ENCODE measurements around the gene RASSF1. TPM values are rescaled to one million over a fixed set of nuclear protein-coding genes. Genes with fewer than 3 reads are reported as not detected.
A peak's percentile ranks its signal among the peaks of the same experiment; 100 is the strongest.

The RASSF1 gene
- total and polyA plus RNA-seq, 4 donors = 33.6 to 43.2 (median 41.9) TPM

DNA sequence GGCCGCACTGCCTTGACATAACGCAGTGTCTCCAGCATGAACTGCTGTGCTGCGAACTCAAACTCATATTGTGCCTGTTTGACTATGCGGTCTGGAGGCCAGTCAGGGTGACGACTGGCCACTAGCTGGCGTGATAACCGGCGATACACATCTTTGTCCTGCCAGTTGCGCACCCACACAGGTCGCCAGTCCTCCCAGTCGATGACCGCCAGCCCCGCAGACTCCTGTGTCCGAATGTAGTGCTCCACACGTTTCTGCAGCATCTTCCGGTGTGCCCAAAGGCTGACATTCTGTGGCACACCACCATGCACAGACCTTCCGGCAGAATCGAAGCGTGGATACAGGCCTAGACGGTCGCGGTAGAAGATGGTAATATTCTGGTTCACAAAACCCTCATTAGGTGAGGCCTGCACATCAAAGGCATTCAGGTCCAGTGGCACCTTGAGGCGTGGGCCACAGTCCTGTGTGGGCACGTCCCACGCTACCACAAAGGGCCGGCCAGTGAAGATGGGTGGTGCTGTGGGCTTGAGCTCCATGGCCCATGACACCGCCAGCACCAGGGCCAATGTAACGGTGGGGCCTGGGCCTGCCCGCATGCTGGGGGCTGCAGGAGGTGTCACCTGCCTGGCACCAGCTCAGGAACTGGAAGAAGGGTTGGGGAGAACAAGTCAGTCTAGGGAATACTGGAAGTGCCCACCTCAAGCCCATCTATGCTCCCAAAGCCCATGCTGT lies 20.6 kb downstream of the RASSF1 start:
- intact Hi-C loops (cut with DNase I) = no loop called here
- ATAC-seq (ENCODE audit: low FRiP score) (no peak), DNase-seq (peak in 1 of 2 donors; percentile 57)
- Histone ChIP-seq H3K9me3 (ENCODE audit: control insufficient read depth, low read length) (no peaks in the 10 kb centered on the region), H3K36me3 (ENCODE audit: control insufficient read depth in 1 of 2, insufficient read depth in 2 of 2, low read length in 1 of 2) (no peaks in the 10 kb centered on the region), H3K27me3 (ENCODE audit: control insufficient read depth in 1 of 2, insufficient read depth in 2 of 2, low read length in 1 of 2) (no peaks in the 10 kb centered on the region), H3K4me1 (ENCODE audit: control insufficient read depth in 1 of 2, insufficient read depth in 2 of 2, low read length in 2 of 2) (no peaks in the 10 kb centered on the region), H3K4me3 (ENCODE audit: low read length in 2 of 2) (no peak overlapping the region), H3K27ac (ENCODE audit: low read depth in 1 of 2, low read length in 2 of 2) (no peak overlapping the region)
- WGBS, 2 donors = 83% methylated on average over 29 of the region's 29 CpGs

- H3K9me3 ChIP-seq (ENCODE audit: control insufficient read depth, low read length) = no peaks in the 10 kb centered on the region
- H3K4me3 ChIP-seq (ENCODE audit: low read length in 2 of 2) = no peak overlapping the region
- no peaks in the 10 kb centered on the region for H3K27me3 ChIP-seq (ENCODE audit: control insufficient read depth in 1 of 2, insufficient read depth in 2 of 2, low read length in 1 of 2)
- intact Hi-C loops (cut with DNase I) = no loop called here
- ATAC-seq (ENCODE audit: low FRiP score) (no peak), DNase-seq (peak in 1 of 2 donors; percentile 41)
- 90 to 94% methylated on average over 16 of the region's 16 CpGs for WGBS, 2 donors
- H3K36me3 ChIP-seq (ENCODE audit: control insufficient read depth in 1 of 2, insufficient read depth in 2 of 2, low read length in 1 of 2) = no peaks in the 10 kb centered on the region
- no peaks in the 10 kb centered on the region for H3K4me1 ChIP-seq (ENCODE audit: control insufficient read depth in 1 of 2, insufficient read depth in 2 of 2, low read length in 2 of 2)
- H3K27ac ChIP-seq (ENCODE audit: low read depth in 1 of 2, low read length in 2 of 2) = no peak overlapping the region
Measured at GRCh38 chr3:50319181-50319893, 21.3 kb downstream of the RASSF1 start.

DNA sequence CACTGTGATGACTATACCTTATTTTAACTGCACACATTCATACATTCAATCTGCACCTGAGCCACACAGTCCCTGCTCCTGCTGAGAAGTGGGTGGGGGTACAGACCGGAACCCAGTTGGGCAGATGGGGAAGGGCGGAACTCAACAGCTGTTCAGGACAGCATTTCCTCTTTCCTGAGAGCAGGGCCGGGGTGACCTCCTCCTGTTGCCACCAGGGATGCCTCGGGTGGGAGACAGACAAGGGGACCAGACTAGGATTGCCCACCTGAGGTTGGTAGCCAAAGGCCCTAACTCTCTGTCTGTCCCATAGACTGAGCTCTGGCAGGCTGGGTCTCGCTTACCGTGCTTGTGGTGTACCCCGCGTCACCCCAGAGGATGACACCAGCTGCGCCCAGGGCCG lies 22.0 kb downstream of the RASSF1 start:
- 86 to 87% methylated on average over 10 of the region's 10 CpGs for WGBS, 2 donors
- H3K27ac ChIP-seq (ENCODE audit: low read depth in 1 of 2, low read length in 2 of 2) = no peak overlapping the region
- ATAC-seq (ENCODE audit: low FRiP score) = no peak

DNA sequence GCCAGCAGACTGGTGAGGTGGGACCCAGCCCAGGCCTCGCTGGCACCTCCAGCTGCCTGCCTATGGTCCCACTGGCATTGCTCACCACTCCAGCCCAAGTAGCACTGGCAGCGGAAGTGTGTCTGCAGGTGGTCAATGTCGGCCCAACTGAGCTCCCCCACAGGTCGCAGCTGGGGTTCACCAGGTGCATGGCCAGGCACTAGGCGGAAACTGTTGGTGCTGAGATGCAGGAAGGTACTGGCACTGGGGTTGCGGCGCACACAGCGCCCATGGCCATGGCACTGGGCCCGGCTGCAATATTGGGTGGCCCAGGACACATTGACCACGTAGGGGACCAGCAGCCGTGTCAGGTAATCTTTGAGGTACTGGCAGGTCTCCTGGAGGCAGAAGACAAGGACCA lies 22.5 kb downstream of the RASSF1 start:
- ATAC-seq (ENCODE audit: low FRiP score) = no peak
- no peak overlapping the region for H3K27ac ChIP-seq (ENCODE audit: low read depth in 1 of 2, low read length in 2 of 2)
- H3K4me1 ChIP-seq (ENCODE audit: control insufficient read depth in 1 of 2, insufficient read depth in 2 of 2, low read length in 2 of 2) = no peaks in the 10 kb centered on the region
- DNase-seq = peak in 1 of 2 donors; percentile 33
- H3K27me3 ChIP-seq (ENCODE audit: control insufficient read depth in 1 of 2, insufficient read depth in 2 of 2, low read length in 1 of 2) = no peaks in the 10 kb centered on the region
- H3K4me3 ChIP-seq (ENCODE audit: low read length in 2 of 2) = no peak overlapping the region
- no peaks in the 10 kb centered on the region for H3K9me3 ChIP-seq (ENCODE audit: control insufficient read depth, low read length)
- WGBS, 2 donors = 85 to 92% methylated on average over 11 of the region's 11 CpGs
- H3K36me3 ChIP-seq (ENCODE audit: control insufficient read depth in 1 of 2, insufficient read depth in 2 of 2, low read length in 1 of 2) = no peaks in the 10 kb centered on the region
- intact Hi-C loops (cut with DNase I) = no loop called here

More for the DNA sequence above, 22.0 kb downstream of the RASSF1 start:
- peak in 1 of 2 donors; percentile 57 for DNase-seq
- no peaks in the 10 kb centered on the region for H3K9me3 ChIP-seq (ENCODE audit: control insufficient read depth, low read length)
- H3K27me3 ChIP-seq (ENCODE audit: control insufficient read depth in 1 of 2, insufficient read depth in 2 of 2, low read length in 1 of 2) = no peaks in the 10 kb centered on the region
- no peaks in the 10 kb centered on the region for H3K36me3 ChIP-seq (ENCODE audit: control insufficient read depth in 1 of 2, insufficient read depth in 2 of 2, low read length in 1 of 2)
- H3K4me3 ChIP-seq (ENCODE audit: low read length in 2 of 2) = no peak overlapping the region
- intact Hi-C loops (cut with DNase I) = no loop called here
- H3K4me1 ChIP-seq (ENCODE audit: control insufficient read depth in 1 of 2, insufficient read depth in 2 of 2, low read length in 2 of 2) = no peaks in the 10 kb centered on the region

DNA sequence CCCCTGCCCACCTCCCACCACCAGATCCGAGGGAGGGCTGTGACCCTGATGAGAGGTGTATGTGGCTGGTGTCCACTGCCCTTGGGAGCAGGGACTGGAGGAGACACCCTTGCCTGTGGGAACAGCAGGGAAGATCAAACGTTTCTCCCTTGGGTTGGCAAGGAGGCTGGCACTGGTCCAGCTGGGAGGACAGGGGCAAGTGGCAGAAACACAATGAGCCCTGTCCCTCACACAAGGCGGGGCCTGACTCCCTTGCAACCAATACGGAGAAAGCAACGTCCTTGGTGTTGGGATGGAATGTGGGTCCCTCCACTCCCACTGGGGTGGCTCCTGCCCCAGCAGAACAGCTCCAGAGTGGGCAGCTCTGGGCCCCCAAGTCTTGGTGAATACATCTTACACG lies 23.3 kb downstream of the RASSF1 start:
- Histone ChIP-seq H3K4me1 (ENCODE audit: control insufficient read depth in 1 of 2, insufficient read depth in 2 of 2, low read length in 2 of 2) (no peaks in the 10 kb centered on the region), H3K4me3 (ENCODE audit: low read length in 2 of 2) (no peak overlapping the region)

DNA sequence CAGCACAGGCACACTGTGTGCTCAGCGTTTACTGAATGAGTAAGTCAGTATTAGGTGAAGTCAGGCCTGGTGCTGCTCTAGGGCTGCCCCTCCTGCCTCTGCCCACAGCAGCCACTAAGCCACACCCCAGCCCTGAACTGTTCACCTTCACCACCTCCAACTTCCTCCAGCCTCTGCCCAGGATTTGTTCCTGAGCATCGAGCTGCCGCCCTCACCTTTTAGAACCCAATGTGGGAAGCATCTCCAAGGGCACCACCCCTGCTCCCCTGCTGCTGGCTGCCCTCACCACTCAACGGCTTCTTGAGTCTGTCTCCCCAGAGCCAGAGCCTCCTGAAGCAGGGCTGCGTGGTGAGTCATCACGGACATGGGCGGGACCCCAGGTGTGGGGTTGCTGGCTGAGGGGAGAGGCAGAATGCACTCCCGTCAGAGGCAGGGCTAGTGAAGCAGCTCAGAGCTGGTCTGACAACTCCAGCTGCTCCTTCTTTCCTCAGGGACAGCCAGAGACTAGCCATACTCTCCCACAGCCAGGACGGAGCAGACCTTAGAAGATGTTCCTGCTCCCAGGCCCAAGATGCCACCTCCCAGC lies 23.9 kb downstream of the RASSF1 start:
- DNase-seq = peak in 1 of 2 donors; percentile 62

More for the DNA sequence above, 23.3 kb downstream of the RASSF1 start:
- H3K9me3 ChIP-seq (ENCODE audit: control insufficient read depth, low read length) = no peaks in the 10 kb centered on the region
- WGBS, 2 donors = 60 to 67% methylated on average over 6 of the region's 6 CpGs
- no peak overlapping the region for H3K27ac ChIP-seq (ENCODE audit: low read depth in 1 of 2, low read length in 2 of 2)
- intact Hi-C loops (cut with DNase I) = no loop called here
- DNase-seq (peak in 1 of 2 donors; percentile 54), ATAC-seq (ENCODE audit: low FRiP score) (no peak)
- no peaks in the 10 kb centered on the region for H3K27me3 ChIP-seq (ENCODE audit: control insufficient read depth in 1 of 2, insufficient read depth in 2 of 2, low read length in 1 of 2)
- H3K36me3 ChIP-seq (ENCODE audit: control insufficient read depth in 1 of 2, insufficient read depth in 2 of 2, low read length in 1 of 2) = no peaks in the 10 kb centered on the region

GRCh38 chr3:50314816-50315215 lies 25.8 kb downstream of the RASSF1 start:
- H3K9me3 ChIP-seq (ENCODE audit: control insufficient read depth, low read length) = no peaks in the 10 kb centered on the region
- DNase-seq (peak in 1 of 2 donors; percentile 25), ATAC-seq (ENCODE audit: low FRiP score) (no peak)
- 96 to 100% methylated on average over 4 of the region's 4 CpGs for WGBS, 2 donors
- no peaks in the 10 kb centered on the region for H3K4me1 ChIP-seq (ENCODE audit: control insufficient read depth in 1 of 2, insufficient read depth in 2 of 2, low read length in 2 of 2)
- no peak overlapping the region for H3K27ac ChIP-seq (ENCODE audit: low read depth in 1 of 2, low read length in 2 of 2)
- H3K36me3 ChIP-seq (ENCODE audit: control insufficient read depth in 1 of 2, insufficient read depth in 2 of 2, low read length in 1 of 2) = no peaks in the 10 kb centered on the region
- intact Hi-C loops (cut with DNase I) = no loop called here
- no peak overlapping the region for H3K4me3 ChIP-seq (ENCODE audit: low read length in 2 of 2)
- no peaks in the 10 kb centered on the region for H3K27me3 ChIP-seq (ENCODE audit: control insufficient read depth in 1 of 2, insufficient read depth in 2 of 2, low read length in 1 of 2)

More for the DNA sequence above, 23.9 kb downstream of the RASSF1 start:
- WGBS, 2 donors = 81 to 83% methylated on average over 9 of the region's 9 CpGs
- Histone ChIP-seq H3K4me3 (ENCODE audit: low read length in 2 of 2) (no peak overlapping the region), H3K27me3 (ENCODE audit: control insufficient read depth in 1 of 2, insufficient read depth in 2 of 2, low read length in 1 of 2) (no peaks in the 10 kb centered on the region), H3K9me3 (ENCODE audit: control insufficient read depth, low read length) (no peaks in the 10 kb centered on the region), H3K27ac (ENCODE audit: low read depth in 1 of 2, low read length in 2 of 2) (no peak overlapping the region), H3K36me3 (ENCODE audit: control insufficient read depth in 1 of 2, insufficient read depth in 2 of 2, low read length in 1 of 2) (no peaks in the 10 kb centered on the region), H3K4me1 (ENCODE audit: control insufficient read depth in 1 of 2, insufficient read depth in 2 of 2, low read length in 2 of 2) (no peaks in the 10 kb centered on the region)
- intact Hi-C loops (cut with DNase I) = no loop called here
- no peak for ATAC-seq (ENCODE audit: low FRiP score)

DNA sequence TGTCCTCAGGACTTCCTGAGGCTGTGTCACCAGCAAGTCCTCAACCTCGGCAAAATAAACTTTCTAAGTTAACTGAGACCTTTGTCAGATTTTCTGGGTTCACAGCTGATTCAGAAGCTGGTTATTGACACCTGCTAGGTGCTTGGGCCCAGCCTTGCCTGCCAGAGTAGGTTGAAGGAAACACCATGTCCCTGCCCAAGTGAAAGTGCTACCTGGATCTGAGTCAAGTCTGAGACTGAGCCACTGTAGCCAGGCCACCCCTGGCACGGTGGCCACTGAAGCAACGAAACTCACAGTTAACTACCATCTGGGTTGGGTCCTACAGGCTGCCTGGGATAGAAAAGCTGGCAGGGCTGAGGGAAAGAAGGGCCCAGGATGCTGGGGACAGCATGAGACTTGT lies 26.3 kb downstream of the RASSF1 start:
- DNase-seq = peak in 1 of 2 donors; percentile 30
- Histone ChIP-seq H3K36me3 (ENCODE audit: control insufficient read depth in 1 of 2, insufficient read depth in 2 of 2, low read length in 1 of 2) (no peaks in the 10 kb centered on the region), H3K4me1 (ENCODE audit: control insufficient read depth in 1 of 2, insufficient read depth in 2 of 2, low read length in 2 of 2) (no peaks in the 10 kb centered on the region), H3K4me3 (ENCODE audit: low read length in 2 of 2) (no peak overlapping the region), H3K27ac (ENCODE audit: low read depth in 1 of 2, low read length in 2 of 2) (no peak overlapping the region), H3K27me3 (ENCODE audit: control insufficient read depth in 1 of 2, insufficient read depth in 2 of 2, low read length in 1 of 2) (no peaks in the 10 kb centered on the region), H3K9me3 (ENCODE audit: control insufficient read depth, low read length) (no peaks in the 10 kb centered on the region)
- intact Hi-C loops (cut with DNase I) = no loop called here
- 61 to 67% methylated on average over 3 of the region's 3 CpGs for WGBS, 2 donors
- no peak for ATAC-seq (ENCODE audit: low FRiP score)

Measured in aorta (tissue), 5 donors.